HG03354 (cell line): Measurements from ENCODE around the gene HLA-F.

ENCODE experiments used
- ATAC-seq: cut with Tn5 transposase; IDR thresholded peaks from one replicate; pipeline ENCODE4 v1.9.1; 2021; ENCODE audit warnings: mild to moderate bottlenecking; ENCODE audit not compliant: unreplicated experiment, poor library complexity, severe bottlenecking

Gene HLA-F

GRCh38 chr6:29723262-29723665 is at the start of gene HLA-F:
HLA-F (plus strand) TSS chr6:29723434; CDS start chr6:29723464, 30 bp downstream.
- peak; percentile 92 for ATAC-seq

GRCh38 chr6:29674008-29674407 is 49.2 kb upstream of the HLA-F start:
- ATAC-seq: no peak

- ATAC-seq: no peak
Measured at GRCh38 chr6:29675561-29675960, 47.7 kb upstream of the HLA-F start.

- no peak for ATAC-seq
Measured at GRCh38 chr6:29676981-29677601, 46.1 kb upstream of the HLA-F start.

GRCh38 chr6:29678114-29678513 is 45.1 kb upstream of the HLA-F start:
- no peak for ATAC-seq

- ATAC-seq: no peak
Measured at GRCh38 chr6:29679962-29680361, 43.3 kb upstream of the HLA-F start.

GRCh38 chr6:29680416-29680815 is 42.8 kb upstream of the HLA-F start:
- ATAC-seq: no peak

- no peak for ATAC-seq
Measured at GRCh38 chr6:29680904-29681303, 42.3 kb upstream of the HLA-F start, which contains the start of gene ZFP57. ZFP57 (minus strand) TSS chr6:29681152; CDS start chr6:29677003, 4,149 bp downstream.

GRCh38 chr6:29681811-29682210 is 41.4 kb upstream of the HLA-F start:
- ATAC-seq: no peak

GRCh38 chr6:29685718-29686326 is 37.4 kb upstream of the HLA-F start:
- no peak for ATAC-seq

GRCh38 chr6:29694637-29695036 is 28.6 kb upstream of the HLA-F start:
- no peak for ATAC-seq

GRCh38 chr6:29696147-29697125 is 26.8 kb upstream of the HLA-F start:
- no peak for ATAC-seq

GRCh38 chr6:29702519-29703103 is 20.6 kb upstream of the HLA-F start:
- ATAC-seq: no peak

- no peak for ATAC-seq
Measured at GRCh38 chr6:29705389-29706231, 17.6 kb upstream of the HLA-F start.

- peak; percentile 65 for ATAC-seq
Measured at GRCh38 chr6:29708432-29709179, 14.6 kb upstream of the HLA-F start.

- peak; percentile 38 for ATAC-seq
Measured at GRCh38 chr6:29709188-29709587, 14.0 kb upstream of the HLA-F start.

- ATAC-seq: no peak
Measured at GRCh38 chr6:29710281-29710941, 12.8 kb upstream of the HLA-F start.

GRCh38 chr6:29720863-29721262 is 2.4 kb upstream of the HLA-F start:
- no peak for ATAC-seq
